Measurements from ENCODE around the gene OTOA.
A peak's percentile ranks its signal among the peaks of the same experiment; 100 is the strongest.
"Not testable (repeated sequence)": the region's sequence is repeated elsewhere in the genome, so short reads cannot be mapped to it uniquely, and the experiment has no call there.

The OTOA gene

DNA sequence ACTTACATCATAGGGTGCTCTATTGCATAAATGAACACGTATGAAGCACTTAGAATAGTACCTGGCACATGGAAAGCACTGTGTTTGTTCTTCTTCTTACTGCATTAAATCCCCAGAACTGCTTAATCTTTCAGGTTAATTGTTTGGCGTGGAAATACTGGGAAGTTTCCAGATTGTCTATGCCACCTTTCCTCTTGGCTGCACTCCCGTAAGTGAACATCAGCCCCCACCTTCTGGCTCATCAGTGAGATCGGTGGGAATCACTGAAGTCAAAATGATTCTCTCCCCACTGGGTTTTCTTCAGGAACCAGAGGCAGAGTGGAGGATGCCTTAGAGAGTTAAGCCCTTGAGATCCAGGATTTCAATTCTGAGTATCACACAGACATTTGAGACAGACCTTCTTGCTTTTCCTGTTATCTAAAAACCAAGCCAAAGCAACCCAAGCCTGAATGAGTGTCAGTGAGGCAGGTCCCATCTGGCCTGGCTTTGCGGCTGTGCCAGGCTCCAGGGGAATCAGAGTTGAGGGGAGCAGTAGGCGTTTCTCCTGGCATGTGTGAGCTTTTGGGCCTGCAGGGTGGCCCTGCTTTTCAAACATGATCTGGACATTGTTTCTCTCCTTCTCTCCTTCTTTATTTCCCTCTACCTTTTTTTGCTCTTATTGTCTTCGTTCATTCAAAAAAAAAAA is 59.1 kb downstream of the OTOA start:
- no peak for DNase-seq (ENCODE audit: low spot score)

- no peak for DNase-seq (ENCODE audit: low spot score)
Observed at GRCh38 chr16:21723532-21723931, 59.8 kb downstream of the OTOA start.

- DNase-seq (ENCODE audit: low spot score), result no peak
Observed at GRCh38 chr16:21727344-21727743, 63.6 kb downstream of the OTOA start.

- DNase-seq (ENCODE audit: low spot score), result not testable (repeated sequence)
Observed at GRCh38 chr16:21731233-21731632, 67.5 kb downstream of the OTOA start.

GRCh38 chr16:21740637-21741036 is 76.9 kb downstream of the OTOA start:
- not testable (repeated sequence) for DNase-seq (ENCODE audit: low spot score)

DNA sequence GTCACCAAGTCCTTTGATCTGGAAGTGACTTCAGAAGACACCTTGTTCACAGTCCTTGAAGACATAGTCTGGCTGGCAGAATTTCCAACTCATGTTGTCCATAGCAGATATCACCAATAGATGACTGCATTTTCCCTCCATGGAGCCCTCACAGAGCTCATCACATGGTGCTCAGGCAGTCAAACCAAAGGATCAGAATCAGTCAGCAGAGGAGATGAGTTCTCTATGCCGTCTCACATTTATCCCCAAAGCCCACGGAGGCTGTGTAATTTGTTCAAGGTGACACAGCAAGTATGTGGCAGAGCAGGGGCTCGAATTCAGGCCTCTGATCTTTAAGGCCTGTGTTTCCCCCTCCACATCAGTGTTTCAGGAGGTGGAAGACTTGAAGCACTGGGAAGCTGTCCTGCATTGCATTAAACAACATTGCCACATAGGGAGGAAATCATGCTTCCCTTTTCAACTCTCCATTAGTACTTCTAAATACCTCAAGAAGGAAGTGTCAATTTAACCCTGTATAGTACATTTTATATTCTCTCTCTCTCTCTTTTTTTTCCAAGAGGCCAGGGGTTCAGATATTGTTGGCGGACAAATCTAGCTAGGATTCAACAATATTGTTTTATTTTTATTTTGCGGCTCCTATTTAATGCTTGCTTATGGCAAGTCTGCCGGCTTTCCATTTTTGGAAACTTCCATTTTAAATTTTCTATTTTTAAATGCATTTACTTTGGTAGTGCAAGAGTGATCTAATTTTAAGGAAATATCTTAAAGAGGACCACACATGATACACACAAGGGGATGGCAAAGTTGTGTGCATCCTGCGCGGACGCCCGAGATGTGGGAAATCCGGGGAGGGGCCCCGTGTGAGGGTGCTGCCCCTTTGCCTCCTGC is 92.7 kb downstream of the OTOA start:
- not testable (repeated sequence) for DNase-seq (ENCODE audit: low spot score)

DNA sequence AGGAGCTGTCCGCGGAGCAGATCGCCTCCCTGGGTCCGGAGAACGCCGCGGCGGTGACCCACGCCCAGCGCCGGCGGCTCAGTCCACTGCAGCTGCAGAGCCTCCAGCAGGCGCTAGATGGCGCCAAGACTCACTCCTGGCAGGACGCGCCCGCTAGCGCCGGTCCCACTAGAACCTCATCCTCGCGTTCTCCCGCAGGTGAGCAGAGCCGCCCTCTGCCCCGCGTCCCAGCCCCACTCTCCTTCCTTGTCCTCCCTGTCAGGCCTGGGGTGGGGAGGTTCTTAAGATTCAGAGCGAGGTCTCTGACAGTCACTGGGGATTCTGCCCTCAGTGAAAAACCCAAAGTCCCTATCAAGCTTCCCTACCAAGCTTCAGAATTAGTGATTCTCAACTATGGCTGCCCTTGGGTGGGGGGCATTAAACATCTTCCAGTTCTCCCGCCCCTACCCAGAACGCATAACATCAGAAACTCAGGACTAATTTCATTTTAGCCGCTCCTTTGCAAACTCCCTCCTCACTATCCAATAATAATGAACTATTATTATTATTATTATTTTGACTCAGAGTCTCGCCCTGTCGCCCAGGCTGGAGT is 93.4 kb downstream of the OTOA start:
- not testable (repeated sequence) for DNase-seq (ENCODE audit: low spot score)

GRCh38 chr16:21768280-21768679 is 104.5 kb downstream of the OTOA start:
- DNase-seq (ENCODE audit: low spot score), result not testable (repeated sequence)

DNA sequence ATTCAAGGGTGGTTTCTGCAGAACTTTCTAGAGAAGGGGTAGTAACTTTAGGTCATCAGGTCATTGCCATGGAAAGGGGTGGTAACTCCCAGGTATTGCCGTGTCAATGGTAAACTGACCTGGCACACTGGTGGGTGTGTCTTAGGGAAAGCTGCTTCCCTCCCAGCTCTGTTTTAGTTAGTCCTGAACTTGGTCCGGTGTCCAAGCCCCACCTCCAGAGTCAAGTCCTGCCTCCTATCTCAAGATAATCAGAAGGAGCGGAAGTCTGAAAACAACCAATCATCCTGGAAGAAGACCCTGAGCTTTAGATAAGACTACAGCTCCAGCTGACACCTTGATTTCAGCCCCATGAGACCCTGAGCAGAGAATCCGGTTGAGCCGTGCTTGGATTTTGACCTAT is 105.0 kb downstream of the OTOA start:
- DNase-seq (ENCODE audit: low spot score), result not testable (repeated sequence)

DNA sequence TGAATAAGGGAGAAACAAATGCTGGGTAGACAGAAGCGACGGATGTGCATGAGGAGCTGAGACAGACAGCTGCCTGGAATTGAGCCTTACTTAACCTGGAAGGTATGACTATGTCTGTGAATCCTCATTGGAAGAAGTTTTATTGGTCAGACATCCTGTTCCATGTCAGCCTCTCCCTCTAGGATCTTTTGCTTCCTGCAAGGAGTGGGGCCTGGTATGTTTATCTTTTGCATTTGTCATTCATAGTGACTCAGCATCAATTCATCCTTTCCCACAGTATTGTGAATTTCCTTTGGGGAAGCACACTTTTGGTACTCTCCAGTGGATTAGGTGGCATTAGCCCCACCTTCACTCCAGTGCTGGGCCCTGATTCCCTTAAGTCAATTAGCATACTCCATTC is 105.5 kb downstream of the OTOA start:
- DNase-seq (ENCODE audit: low spot score), result peak; percentile 73

DNA sequence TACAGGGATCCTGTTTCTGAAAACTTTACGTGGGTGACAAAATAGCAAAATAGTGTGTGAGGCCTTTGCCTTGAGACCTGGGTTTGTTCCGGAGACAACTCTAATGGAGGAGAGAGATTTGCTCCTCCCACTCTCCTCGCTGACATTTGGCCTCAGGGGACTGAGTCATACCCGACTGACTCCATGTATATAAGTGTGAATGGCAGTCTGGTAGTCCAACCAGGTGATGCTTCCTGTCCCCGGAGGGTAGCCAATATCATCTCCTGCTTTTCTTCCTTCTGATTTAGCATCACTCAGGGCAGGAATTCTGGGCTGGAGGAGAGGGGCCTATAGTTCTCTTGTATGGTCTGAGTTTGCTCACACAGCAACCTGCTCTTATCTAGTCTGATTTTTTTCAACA is 106.8 kb downstream of the OTOA start:
- DNase-seq (ENCODE audit: low spot score), result not testable (repeated sequence)

- DNase-seq (ENCODE audit: low spot score), result not testable (repeated sequence)
Observed at GRCh38 chr16:21772547-21773206, 108.9 kb downstream of the OTOA start.

DNA sequence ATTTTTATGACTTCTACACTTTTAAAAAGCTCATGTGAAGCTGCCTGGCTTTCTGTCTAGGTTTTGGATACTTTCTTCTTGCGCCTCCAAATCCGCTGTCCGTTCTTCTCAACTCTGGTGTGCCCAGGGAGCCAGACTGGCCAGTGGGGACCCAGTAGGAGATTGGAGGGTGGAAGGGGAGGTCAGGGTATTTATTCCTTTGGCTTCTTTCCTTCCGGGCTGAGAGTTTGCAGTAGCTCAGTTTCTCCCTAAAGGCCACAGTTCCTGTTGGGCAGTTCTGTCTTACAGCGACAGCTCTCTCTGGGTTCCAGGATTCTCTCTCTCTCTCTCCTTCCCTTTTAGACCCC is 109.4 kb downstream of the OTOA start:
- not testable (repeated sequence) for DNase-seq (ENCODE audit: low spot score)

DNA sequence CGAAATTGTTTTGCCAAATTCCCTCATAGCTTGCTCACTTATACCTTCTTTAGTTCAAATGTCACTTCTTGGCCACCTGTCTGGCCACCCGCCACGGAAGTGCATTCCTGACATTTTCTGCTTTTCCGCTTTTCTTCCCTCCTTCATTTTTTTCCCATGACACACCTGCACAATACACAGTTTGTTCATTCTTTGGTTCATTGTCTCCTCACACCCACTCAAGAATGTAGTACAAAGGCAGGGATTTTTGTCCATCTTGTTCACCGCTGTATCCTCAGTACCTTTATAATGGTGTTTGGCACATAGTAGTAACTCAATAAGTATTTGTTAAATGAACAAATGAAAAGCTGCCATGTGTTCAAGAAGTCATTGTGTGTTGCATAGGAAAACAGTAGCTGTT is 116.8 kb downstream of the OTOA start:
- DNase-seq (ENCODE audit: low spot score), result not testable (repeated sequence)

DNA sequence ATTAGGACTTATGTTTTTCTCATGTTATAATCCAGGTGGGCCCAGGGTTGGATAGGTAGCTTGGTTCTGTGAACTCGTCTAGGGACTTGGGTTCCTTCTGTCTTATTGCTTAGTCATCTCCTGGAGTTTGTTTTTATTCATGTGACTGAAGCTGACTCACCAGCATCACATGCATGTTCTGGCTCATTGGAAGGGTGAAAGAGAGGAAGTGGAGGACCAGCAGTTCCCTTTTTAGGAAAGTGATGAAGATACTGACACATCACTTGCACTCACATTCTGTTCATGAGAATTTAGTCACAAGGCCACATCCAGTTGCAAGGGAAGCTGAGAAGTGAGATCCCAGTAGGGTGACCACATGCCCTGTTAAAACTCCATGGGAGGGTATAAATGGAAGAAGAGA is 126.7 kb downstream of the OTOA start:
- not testable (repeated sequence) for DNase-seq (ENCODE audit: low spot score)

DNA sequence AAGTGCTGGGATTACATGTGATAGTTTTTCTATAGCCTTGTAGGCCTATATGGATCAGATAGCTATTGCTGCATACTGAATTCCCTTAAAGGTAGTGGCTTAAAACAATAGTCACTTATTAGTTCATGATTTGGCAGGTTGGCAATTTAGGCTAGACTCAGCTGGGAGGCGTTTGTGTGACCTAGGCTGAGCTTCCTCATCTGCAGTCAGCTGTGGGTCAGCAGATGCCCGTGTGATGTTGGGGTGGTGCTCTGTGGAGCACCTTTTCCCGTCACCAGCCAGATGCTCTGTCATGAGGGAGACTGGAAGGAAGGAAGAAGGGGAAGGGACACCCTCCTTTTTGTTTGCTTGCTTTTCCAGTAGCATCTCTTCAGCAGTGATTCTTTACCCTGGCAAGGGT is 129.5 kb downstream of the OTOA start:
- not testable (repeated sequence) for DNase-seq (ENCODE audit: low spot score)

GRCh38 chr16:21798601-21799000 is 134.8 kb downstream of the OTOA start:
- not testable (repeated sequence) for DNase-seq (ENCODE audit: low spot score)

GRCh38 chr16:21801538-21802374 is 138.0 kb downstream of the OTOA start:
- peak; percentile 31 for DNase-seq (ENCODE audit: low spot score)

- DNase-seq (ENCODE audit: low spot score), result not testable (repeated sequence)
Observed at GRCh38 chr16:21802375-21802663, 138.6 kb downstream of the OTOA start.
